IMR-90 (cell line): Measurements from ENCODE around the gene PINK1. TPM values are rescaled to one million over a fixed set of nuclear protein-coding genes. Genes with fewer than 3 reads are reported as not detected.

Experiments used
- ATAC-seq: fragments of 200-7000 bp; cut with Tn5 transposase; 2 replicates; pipeline ENCODE4 v1.9.1; 2020; ENCODE audit warnings: low read depth, mild to moderate bottlenecking, moderate library complexity
- BruUV-seq: library from RNA; stranded (reverse); fragments of 400-500 nt; replicated peaks from 2 replicates; lab custom pipeline; 2021; lab: Mats Ljungman, UMichigan
- CTCF ChIA-PET: fragments of 300-600 bp; formaldehyde crosslinking; extraction: SDS; loops from one replicate; lab custom pipeline; 2021; ENCODE audit warnings: antibody characterized with exemption; lab: Yijun Ruan, JAX
- POLR2A ChIA-PET: fragments of 300-600 bp; sonication (Branson Sonifier 250); formaldehyde crosslinking; loops from one replicate; lab custom pipeline; 2022; ENCODE audit warnings: antibody characterized with exemption; ENCODE audit not compliant: unreplicated experiment; lab: Charles Lee
- DNase-seq: peaks from one replicate; pipeline ENCODE4 v3.0.0; 2013
- H2AFZ ChIP-seq: replicated peaks from 2 replicates; pipeline ENCODE3; 2013; ENCODE audit warnings: low read length, mild to moderate bottlenecking; ENCODE audit not compliant: poor library complexity
- H2AK5ac ChIP-seq: 2 replicates; pipeline ENCODE4 v1.6.1; 2013; ENCODE audit warnings: low read depth, low read length, inconsistent platforms
- H2AK9ac ChIP-seq: replicated peaks from 2 replicates; pipeline ENCODE3; 2013; ENCODE audit warnings: mild to moderate bottlenecking, low read depth, low read length, moderate library complexity; ENCODE audit not compliant: poor library complexity
- H2BK120ac ChIP-seq: 2 replicates; pipeline ENCODE4 v1.6.1; 2013; ENCODE audit warnings: low read depth, low read length, inconsistent platforms
- H2BK15ac ChIP-seq: 3 replicates; pipeline ENCODE4 v1.6.1; 2013; ENCODE audit warnings: low read depth, low read length, inconsistent platforms
- H2BK20ac ChIP-seq: 2 replicates; pipeline ENCODE4 v1.6.1; 2013; ENCODE audit warnings: low read depth, mild to moderate bottlenecking, inconsistent platforms, low read length, moderate library complexity
- H2BK5ac ChIP-seq: 2 replicates; pipeline ENCODE4 v1.6.1; 2013; ENCODE audit warnings: mild to moderate bottlenecking, low read depth, low read length, inconsistent platforms; ENCODE audit not compliant: poor library complexity, severe bottlenecking
- H3K14ac ChIP-seq: replicated peaks from 2 replicates; pipeline ENCODE4 v1.6.1; 2013; ENCODE audit warnings: low read depth, low read length, inconsistent platforms
- H3K18ac ChIP-seq: 2 replicates; pipeline ENCODE4 v1.6.1; 2013; ENCODE audit warnings: low read depth, low read length, control low read depth
- H3K23ac ChIP-seq: 2 replicates; pipeline ENCODE4 v1.6.1; 2013; ENCODE audit warnings: low read depth, low read length, inconsistent platforms
- H3K27ac ChIP-seq: 2 replicates; pipeline ENCODE4 v1.5.1; 2013; ENCODE audit warnings: mild to moderate bottlenecking, control low read depth, low read length; ENCODE audit not compliant: insufficient read depth
- H3K27me3 ChIP-seq: 2 replicates; pipeline ENCODE4 v1.6.1; 2013; ENCODE audit warnings: low read length; ENCODE audit not compliant: control insufficient read depth, insufficient read depth
- H3K36me3 ChIP-seq: 2 replicates; pipeline ENCODE4 v1.6.1; 2013; ENCODE audit warnings: low read length, mixed read lengths; ENCODE audit not compliant: control insufficient read depth, insufficient read depth
- H3K4ac ChIP-seq: 2 replicates; pipeline ENCODE4 v1.6.1; 2013; ENCODE audit warnings: low read depth, low read length, inconsistent platforms
- H3K4me1 ChIP-seq: 2 replicates; pipeline ENCODE4 v1.6.1; 2013; ENCODE audit warnings: low read length, mixed read lengths; ENCODE audit not compliant: control insufficient read depth, insufficient read depth
- H3K4me2 ChIP-seq: 2 replicates; pipeline ENCODE4 v1.6.1; 2013; ENCODE audit warnings: low read depth, mild to moderate bottlenecking, control low read depth, low read length, moderate library complexity
- H3K4me3 ChIP-seq: 2 replicates; pipeline ENCODE4 v1.5.1; 2013; ENCODE audit warnings: low read depth, mild to moderate bottlenecking, control low read depth, low read length, moderate library complexity; ENCODE audit not compliant: insufficient read depth
- H3K56ac ChIP-seq: 2 replicates; pipeline ENCODE4 v1.6.1; 2013; ENCODE audit warnings: low read length, inconsistent platforms; ENCODE audit not compliant: insufficient read depth; ENCODE audit errors: extremely low read depth
- H3K79me1 ChIP-seq, 2 experiments: 2 replicates each; pipeline ENCODE4 v1.6.1; 2013; ENCODE audit warnings: low read length in 2 of 2, inconsistent platforms in 1 of 2, low read depth in 1 of 2
- H3K9ac ChIP-seq: 2 replicates; pipeline ENCODE4 v1.6.1; 2013; ENCODE audit warnings: low read depth, low read length, control low read depth
- H3K9me1 ChIP-seq: 2 replicates; pipeline ENCODE4 v1.6.1; 2013; ENCODE audit warnings: low read length, inconsistent platforms; ENCODE audit not compliant: insufficient read depth
- H3K9me3 ChIP-seq: 2 replicates; pipeline ENCODE4 v1.6.1; 2013; ENCODE audit warnings: low read length; ENCODE audit not compliant: control insufficient read depth, insufficient read depth
- H4K20me1 ChIP-seq: 2 replicates; pipeline ENCODE4 v1.6.1; 2013; ENCODE audit warnings: low read length, inconsistent platforms; ENCODE audit not compliant: insufficient read depth
- H4K5ac ChIP-seq: 2 replicates; pipeline ENCODE4 v1.6.1; 2013; ENCODE audit warnings: mild to moderate bottlenecking, low read depth, low read length, control low read depth
- H4K8ac ChIP-seq, 2 experiments: 2 replicates each; pipeline ENCODE4 v1.6.1; 2013; ENCODE audit warnings: low read depth in 2 of 2, low read length in 2 of 2, control low read depth in 1 of 2, inconsistent platforms in 1 of 2
- H4K91ac ChIP-seq: 2 replicates; pipeline ENCODE4 v1.6.1; 2013; ENCODE audit warnings: low read depth, low read length, inconsistent platforms; ENCODE audit not compliant: insufficient read depth
- CEBPB ChIP-seq: IDR thresholded peaks from 2 replicates; pipeline ENCODE4 v1.6.1; 2012; ENCODE audit warnings: low read depth, low read length, improper control_type of control experiment
- MAZ ChIP-seq: IDR thresholded peaks from 2 replicates; pipeline ENCODE4 v1.6.1; 2012; ENCODE audit warnings: low read depth, mild to moderate bottlenecking, low read length, improper control_type of control experiment, moderate library complexity, borderline replicate concordance
- POLR2A ChIP-seq: IDR thresholded peaks from 2 replicates; pipeline ENCODE4 v1.6.1; 2012; ENCODE audit warnings: mild to moderate bottlenecking, low read depth, low read length
- RAD21 ChIP-seq: IDR thresholded peaks from 2 replicates; pipeline ENCODE4 v1.6.1; 2012; ENCODE audit warnings: low read length, improper control_type of control experiment
- SMC3 ChIP-seq: fragments of 150-350 bp; IDR thresholded peaks from 2 replicates; pipeline ENCODE4 v1.6.1; 2016; ENCODE audit warnings: low read depth, mild to moderate bottlenecking, antibody characterized with exemption, low read length, moderate library complexity
- USF2 ChIP-seq: fragments of 150-350 bp; IDR thresholded peaks from 2 replicates; pipeline ENCODE4 v1.6.1; 2017; ENCODE audit warnings: mild to moderate bottlenecking, antibody characterized with exemption, low read length, low read depth
- WGBS, 2 experiments: methylation state at CpG; one replicate each; pipeline versions ENCODE4 v1.1.5 to v1.1.7; 2013; ENCODE audit warnings: missing lambda C conversion rate in 2 of 2; ENCODE audit not compliant: insufficient read length in 1 of 2; ENCODE audit errors: extremely low coverage in 2 of 2; 5-methylcytosine and 5-hydroxymethylcytosine counted together
- dilution Hi-C: fragments of 300-500 bp; cut with HindIII; formaldehyde crosslinking; loops from one replicate; pipeline ENCODE4 v1.14.3; 2018; ENCODE audit warnings: low sequenced_read_pairs; ENCODE audit not compliant: unreplicated experiment
- in situ Hi-C: fragments of 300-500 bp; cut with MboI; formaldehyde crosslinking; loops from 3 replicates; pipeline ENCODE4 v1.14.3; 2019; ENCODE audit warnings: low sequenced_read_pairs, inconsistent platforms, mixed read lengths
- intact Hi-C: fragments of 100-400 bp; cut with micrococcal nuclease; formaldehyde crosslinking; loops from 2 replicates; pipeline ENCODE4 v1.10.0; 2022
- polyA plus RNA-seq, 3 experiments: library from polyadenylated mRNA; depleted of rRNA; stranded (reverse); fragments of >200 nt; gene quantifications; 2 replicates each; pipeline ENCODE4 v1.2.3, GENCODE V29; 2012; ENCODE audit warnings: low replicate concordance in 1 of 3
- total RNA-seq: library from RNA; depleted of rRNA; stranded (reverse); fragments of >200 nt; gene quantifications from 2 replicates; pipeline ENCODE4 v1.2.3, GENCODE V29; 2012
- TF ChIP-seq, protein P1 (sequence below): fragments of 150-350 bp; IDR thresholded peaks from 2 replicates; pipeline ENCODE4 v1.6.1; 2016; ENCODE audit warnings: low read depth, mild to moderate bottlenecking, low read length, moderate library complexity, borderline replicate concordance

Gene PINK1
- total and polyA plus RNA-seq, 2 of the 4 experiments (the other 2 are of a cell fraction): 52.9 to 55.2 TPM

- H4K91ac ChIP-seq: no peak overlapping the region
- dilution Hi-C loops (no loop called here), intact Hi-C loops (no loop called here), in situ Hi-C loops (no loop called here)
- no peak overlapping the region for H2AFZ ChIP-seq
- H3K56ac ChIP-seq: no peak overlapping the region
- TF ChIP-seq, protein P1, sequence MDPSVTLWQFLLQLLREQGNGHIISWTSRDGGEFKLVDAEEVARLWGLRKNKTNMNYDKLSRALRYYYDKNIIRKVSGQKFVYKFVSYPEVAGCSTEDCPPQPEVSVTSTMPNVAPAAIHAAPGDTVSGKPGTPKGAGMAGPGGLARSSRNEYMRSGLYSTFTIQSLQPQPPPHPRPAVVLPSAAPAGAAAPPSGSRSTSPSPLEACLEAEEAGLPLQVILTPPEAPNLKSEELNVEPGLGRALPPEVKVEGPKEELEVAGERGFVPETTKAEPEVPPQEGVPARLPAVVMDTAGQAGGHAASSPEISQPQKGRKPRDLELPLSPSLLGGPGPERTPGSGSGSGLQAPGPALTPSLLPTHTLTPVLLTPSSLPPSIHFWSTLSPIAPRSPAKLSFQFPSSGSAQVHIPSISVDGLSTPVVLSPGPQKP: no peak
- TF ChIP-seq SMC3 (no peak), USF2 (no peak), POLR2A (no peak), CEBPB (0 out of 2 replicates have a peak, but pooled peaks have one; percentile 15), MAZ (no peak), RAD21 (no peak)
- ChIA-PET CTCF (interaction anchor here (0.6 kb wide), 1 partner anchor 13 kb away, joined by 3 read pairs; no protein-coding TSS in a partner anchor), POLR2A (no interaction called here)
- BruUV-seq: no TSS peak
- no peak overlapping the region for H2BK5ac ChIP-seq
- peaks cover 3% of the 10 kb centered on the region for H3K27me3 ChIP-seq
- no peak overlapping the region for H3K4me2 ChIP-seq
- H4K20me1 ChIP-seq: no peaks in the 10 kb centered on the region
- H3K79me1 ChIP-seq: no peaks in the 10 kb centered on the region
- H4K5ac ChIP-seq: no peak overlapping the region
- 64% methylated on average over 2 of the region's 6 CpGs; no CpG with 5 or more reads in 1 of the 2 experiments for WGBS, 2 experiments
- 0 out of 2 replicates have a peak, but pooled peaks cover 2% of the 10 kb centered on the region for H3K9me3 ChIP-seq
- H3K36me3 ChIP-seq: no peaks in the 10 kb centered on the region
- no peaks in the 10 kb centered on the region for H3K9me1 ChIP-seq
- no peak overlapping the region for H2BK120ac ChIP-seq
- H2BK20ac ChIP-seq: no peak overlapping the region
- H2BK15ac ChIP-seq: no peak overlapping the region
- no peak overlapping the region for H3K23ac ChIP-seq
- H3K4me1 ChIP-seq: peaks cover 5% of the 10 kb centered on the region
- H3K4ac ChIP-seq: no peak overlapping the region
- ATAC-seq: no peak
- no peak overlapping the region for H4K8ac ChIP-seq
- DNase-seq: no peak
- no peak overlapping the region for H3K18ac ChIP-seq
- no peak overlapping the region for H3K4me3 ChIP-seq
- H2AK9ac ChIP-seq: no peak overlapping the region
- H3K14ac ChIP-seq: no peak overlapping the region
- H2AK5ac ChIP-seq: no peak overlapping the region
- H3K9ac ChIP-seq: no peak overlapping the region
- H3K27ac ChIP-seq: no peak overlapping the region
These were observed 12.2 kb upstream of the PINK1 start for GRCh38 chr1:20621012-20621411.
